Measurements from ENCODE around the gene CCDC63. TPM values are rescaled to one million over a fixed set of nuclear protein-coding genes. Genes with fewer than 3 reads are reported as not detected.

The CCDC63 gene
- total and polyA plus RNA-seq, 2 of the 13 experiments (the other 11 are each of a cell fraction or from before 2014, with no cell fraction given): not detected

GRCh38 chr12:110836291-110836690, 10.5 kb upstream of the CCDC63 start (continued):
- TF ChIP-seq ZFP37 (CRISPR knock-in tag; IDR thresholded peaks at IDR 0.05; ENCODE audit: borderline replicate concordance) (no peak), ZNF746 (CRISPR knock-in tag; IDR thresholded peaks at IDR 0.05) (no peak), AGO2 (optimal IDR thresholded peaks at IDR 0.05; ENCODE audit: low read depth, low read length) (no peak), RXRA (CRISPR knock-in tag; IDR thresholded peaks at IDR 0.05) (no peak), MIER2 (CRISPR knock-in tag; IDR thresholded peaks at IDR 0.05) (no peak), ZMYM4 (CRISPR knock-in tag; IDR thresholded peaks at IDR 0.05) (no peak), ZNF33A (CRISPR knock-in tag; IDR thresholded peaks at IDR 0.05; ENCODE audit: borderline replicate concordance) (no peak), TBX2 (CRISPR knock-in tag; IDR thresholded peaks at IDR 0.05; ENCODE audit: borderline replicate concordance) (no peak)
- TF ChIP-seq, protein P1, sequence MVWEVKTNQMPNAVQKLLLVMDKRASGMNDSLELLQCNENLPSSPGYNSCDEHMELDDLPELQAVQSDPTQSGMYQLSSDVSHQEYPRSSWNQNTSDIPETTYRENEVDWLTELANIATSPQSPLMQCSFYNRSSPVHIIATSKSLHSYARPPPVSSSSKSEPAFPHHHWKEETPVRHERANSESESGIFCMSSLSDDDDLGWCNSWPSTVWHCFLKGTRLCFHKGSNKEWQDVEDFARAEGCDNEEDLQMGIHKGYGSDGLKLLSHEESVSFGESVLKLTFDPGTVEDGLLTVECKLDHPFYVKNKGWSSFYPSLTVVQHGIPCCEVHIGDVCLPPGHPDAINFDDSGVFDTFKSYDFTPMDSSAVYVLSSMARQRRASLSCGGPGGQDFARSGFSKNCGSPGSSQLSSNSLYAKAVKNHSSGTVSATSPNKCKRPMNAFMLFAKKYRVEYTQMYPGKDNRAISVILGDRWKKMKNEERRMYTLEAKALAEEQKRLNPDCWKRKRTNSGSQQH (CRISPR knock-in tag; IDR thresholded peaks at IDR 0.05; ENCODE audit: low read depth): no peak

- Histone ChIP-seq H3K9me3 (ENCODE audit: low read length) (no peaks in the 10 kb centered on the region), H3K4me2 (ENCODE audit: low read depth, low read length) (no peak overlapping the region), H3K4me1 (ENCODE audit: insufficient read depth, low read length) (peaks cover 12% of the 10 kb centered on the region), H4K20me1 (ENCODE audit: insufficient read depth, low read length) (no peaks in the 10 kb centered on the region), H3K36me3 (replicated peaks in 1 of 2; ENCODE audit: control insufficient read depth in 1 of 2, insufficient read depth in 2 of 2, low read length in 2 of 2) (no peaks in the 10 kb centered on the region), H3K9ac (ENCODE audit: insufficient read depth, low read depth, low read length) (no peak overlapping the region), H2AFZ (ENCODE audit: low read length) (no peak overlapping the region), H3K27me3 (ENCODE audit: control insufficient read depth in 1 of 2, insufficient read depth in 2 of 2, low read length in 2 of 2) (peaks cover 3 to 22% of the 10 kb centered on the region in 2 experiments; a peak in 4 of 5 replicates), H3K4me3 (replicated peaks in 1 of 3; ENCODE audit: insufficient read depth in 1 of 3, low read depth in 2 of 3, low read length in 3 of 3) (no peak overlapping the region), H3K79me2 (ENCODE audit: insufficient read depth, low read length) (no peaks in the 10 kb centered on the region), H3K27ac (ENCODE audit: extremely low read length, insufficient read depth, low read length) (no peak overlapping the region)
- DNase-seq (ENCODE audit: low spot score): no peak
- no TSS peak for BruUV-seq (replicated peaks)
- ChIA-PET CTCF (ENCODE audit: low intra/inter-chr PET ratio, low total read pairs) (no interaction called here), POLR2A (no interaction called here)
- no peak for ATAC-seq
- 42% methylated on average over 6 of the region's 6 CpGs for whole genome bisulfite sequencing (ENCODE audit: low lambda C conversion rate)
- FAIRE-seq: no peak
- in situ Hi-C loops (cut with HindIII; ENCODE audit: extremely low pct_ligation_motif_present, low pct_unique_long_range_greater_than_20kb) (no loop called here), intact Hi-C loops (cut with micrococcal nuclease; ENCODE audit: unreplicated experiment) (no loop called here)
- TF ChIP-seq ZNF510 (CRISPR knock-in tag; IDR thresholded peaks at IDR 0.05; ENCODE audit: low read depth): no peak
- no peak for TF ChIP-seq THRA (CRISPR knock-in tag; IDR thresholded peaks at IDR 0.05; ENCODE audit: borderline replicate concordance)
- no peak for TF ChIP-seq PHF5A (CRISPR knock-in tag; IDR thresholded peaks at IDR 0.05; ENCODE audit: low read depth, unreplicated experiment)
- no peak for TF ChIP-seq NAIF1 (CRISPR knock-in tag; IDR thresholded peaks at IDR 0.05; ENCODE audit: borderline replicate concordance)
- TF ChIP-seq ZNF737 (CRISPR knock-in tag; IDR thresholded peaks at IDR 0.05; ENCODE audit: borderline replicate concordance): no peak
- TF ChIP-seq IKZF4 (CRISPR knock-in tag; IDR thresholded peaks at IDR 0.05; ENCODE audit: borderline replicate concordance, low read depth, not compliant biosample characterization): no peak
- no peak for TF ChIP-seq SP4 (CRISPR knock-in tag; IDR thresholded peaks at IDR 0.05)
- no peak for TF ChIP-seq TOPORS (CRISPR knock-in tag; IDR thresholded peaks at IDR 0.05)
- no peak for TF ChIP-seq ZBTB38 (CRISPR knock-in tag; IDR thresholded peaks at IDR 0.05)
- TF ChIP-seq ZNF850 (CRISPR knock-in tag; conservative IDR thresholded peaks at IDR 0.05): no peak
- no peak for TF ChIP-seq TFDP1 (CRISPR knock-in tag; IDR thresholded peaks at IDR 0.05; ENCODE audit: borderline replicate concordance)
- TF ChIP-seq BCL3 (CRISPR knock-in tag; IDR thresholded peaks at IDR 0.05): no peak
Observed at GRCh38 chr12:110841007-110841406, 5.8 kb upstream of the CCDC63 start.

Measured in HepG2 (cell line).